HG03521 (cell line): Measurements from ENCODE around the gene DGCR8.

Experiments used
- ATAC-seq: cut with Tn5 transposase; IDR thresholded peaks from one replicate; pipeline ENCODE4 v1.9.1; 2021; ENCODE audit warnings: mild to moderate bottlenecking, moderate library complexity; ENCODE audit not compliant: unreplicated experiment

Gene DGCR8

DNA sequence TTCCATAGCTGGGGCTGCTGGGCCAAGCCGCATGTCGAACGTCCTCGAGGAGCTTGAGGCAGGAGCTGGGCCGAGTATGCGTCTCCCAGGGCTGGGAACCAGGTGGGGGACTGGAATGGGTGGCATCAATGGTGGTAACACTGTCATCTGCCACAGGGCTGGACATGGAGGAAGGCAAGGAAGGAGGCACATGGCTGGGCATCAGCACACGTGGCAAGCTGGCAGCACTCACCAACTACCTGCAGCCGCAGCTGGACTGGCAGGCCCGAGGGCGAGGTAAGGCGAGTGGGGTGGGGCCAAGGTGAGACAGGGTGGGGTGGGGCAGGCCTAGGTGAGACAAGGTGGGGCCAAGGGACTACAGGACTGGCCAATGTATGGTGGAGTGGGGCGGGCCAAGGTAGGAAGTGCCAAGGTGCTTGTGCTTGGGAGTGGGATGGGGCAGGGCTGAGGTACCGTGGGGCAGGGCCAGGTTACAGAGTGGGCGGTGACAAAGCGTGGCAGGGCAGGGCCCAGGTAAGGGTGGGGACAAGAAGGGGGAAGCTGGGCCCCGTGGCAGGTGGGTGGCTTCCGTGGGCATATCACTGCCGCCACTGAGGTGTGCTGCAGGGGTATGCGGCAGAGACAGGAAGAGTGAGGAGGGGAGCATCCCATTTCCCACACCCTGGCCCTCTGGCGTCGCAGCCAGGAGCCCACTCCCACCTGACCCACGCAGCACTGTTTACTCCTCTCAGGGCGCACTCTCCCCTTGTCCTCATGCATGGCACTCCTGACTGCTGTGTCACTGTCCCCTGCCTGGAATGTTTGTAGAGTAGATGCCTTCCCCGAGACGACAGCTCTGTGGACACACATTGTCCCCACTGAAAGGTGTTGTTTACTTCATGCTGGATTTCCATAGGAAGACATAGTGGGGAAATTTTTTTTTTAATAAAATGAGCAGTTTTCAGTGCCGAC lies 27.5 kb upstream of the DGCR8 start:
- ATAC-seq = no peak

DNA sequence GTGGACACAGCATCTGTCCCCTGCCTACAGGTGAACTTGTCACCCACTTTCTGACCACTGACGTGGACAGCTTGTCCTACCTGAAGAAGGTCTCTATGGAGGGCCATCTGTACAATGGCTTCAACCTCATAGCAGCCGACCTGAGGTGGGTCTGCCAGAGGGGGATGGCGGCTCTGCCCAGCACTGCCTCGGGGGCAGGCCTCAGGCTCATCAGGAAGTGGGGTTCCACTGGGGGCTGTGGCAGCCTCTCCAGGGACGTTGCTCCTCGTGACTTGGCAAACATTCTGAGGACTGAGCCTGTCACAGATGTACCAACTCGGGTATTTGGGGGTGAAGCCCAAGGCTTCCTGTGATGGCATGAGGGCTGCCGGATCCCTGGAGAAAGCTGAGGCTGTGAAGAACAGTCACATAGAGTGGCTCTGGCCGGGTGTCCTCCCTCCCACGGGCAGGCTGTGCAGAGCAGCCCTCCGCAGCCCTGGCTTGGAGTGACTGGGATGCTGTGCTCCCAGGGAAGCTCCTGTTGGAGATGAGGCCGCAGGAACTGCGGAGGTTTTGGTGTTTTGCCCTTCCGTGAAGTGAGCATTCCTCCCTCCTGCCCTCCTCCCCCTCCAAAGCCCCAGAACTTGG lies 26.5 kb upstream of the DGCR8 start:
- no peak for ATAC-seq

DNA sequence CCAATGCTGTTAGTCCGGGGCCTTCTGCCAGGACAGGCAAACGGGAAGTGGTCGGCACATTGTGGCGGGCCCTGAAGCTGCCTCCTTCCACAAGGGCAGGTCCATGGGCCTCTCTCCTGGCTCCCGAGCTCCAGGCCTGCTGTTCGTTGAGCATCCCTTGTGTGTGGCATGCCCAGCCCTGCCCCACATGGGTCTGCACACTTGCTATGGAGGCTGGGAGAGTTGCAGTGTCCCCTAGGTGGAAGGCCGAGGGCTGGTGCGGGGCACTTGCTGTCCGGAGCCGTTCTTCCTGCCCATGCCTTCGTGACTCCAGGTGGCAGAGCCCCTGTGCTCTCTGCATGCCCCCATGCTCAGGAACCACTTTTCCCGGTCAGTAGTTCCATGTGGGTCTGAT lies 26.0 kb upstream of the DGCR8 start:
- no peak for ATAC-seq

DNA sequence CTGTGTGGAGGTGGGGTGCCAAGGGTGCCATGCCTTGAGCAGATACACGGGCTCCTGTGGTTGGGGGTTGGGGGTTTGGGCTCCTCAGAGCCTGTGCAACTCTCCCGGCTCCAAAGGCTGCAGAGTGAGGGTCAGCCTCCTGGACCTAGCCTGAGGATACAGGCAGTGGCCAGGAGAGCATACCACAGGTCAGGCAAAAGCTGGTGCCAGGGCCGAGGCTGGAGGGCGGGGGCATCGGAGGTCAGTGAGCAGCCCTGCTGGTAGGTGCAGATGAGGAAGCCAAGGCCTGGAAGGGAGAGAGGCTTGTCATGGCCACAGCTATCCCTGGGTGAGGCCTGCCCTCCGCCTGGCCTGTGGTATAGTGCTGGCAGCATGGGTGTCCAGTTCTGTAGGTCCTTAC lies 25.6 kb upstream of the DGCR8 start:
- ATAC-seq = no peak

DNA sequence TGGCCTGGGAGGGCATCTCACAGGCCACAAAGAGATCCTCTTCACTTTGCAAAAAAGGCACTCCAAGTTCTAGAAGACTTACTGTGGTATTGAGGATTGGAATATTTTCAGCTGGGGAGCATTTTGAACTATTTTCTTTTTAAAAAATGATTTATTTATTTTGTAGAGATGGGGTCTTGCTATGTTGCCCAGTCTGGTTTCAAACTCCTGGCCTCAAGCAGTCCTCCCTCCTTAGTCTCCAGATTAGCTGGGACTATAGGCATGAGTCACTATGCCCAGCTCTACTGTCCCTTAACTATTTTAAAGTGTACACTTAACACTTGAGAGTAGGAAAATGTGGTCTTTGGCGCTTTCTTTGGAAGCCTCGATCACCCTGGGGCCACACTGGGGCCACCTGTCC lies 24.9 kb upstream of the DGCR8 start:
- no peak for ATAC-seq

GRCh38 chr22:20055654-20056053 lies 24.4 kb upstream of the DGCR8 start:
- ATAC-seq = no peak

GRCh38 chr22:20056161-20056560 lies 23.9 kb upstream of the DGCR8 start:
- no peak for ATAC-seq

- ATAC-seq = no peak
Observed at GRCh38 chr22:20056696-20057386, 23.2 kb upstream of the DGCR8 start.

- ATAC-seq = no peak
Observed at GRCh38 chr22:20057596-20058268, 22.3 kb upstream of the DGCR8 start.

DNA sequence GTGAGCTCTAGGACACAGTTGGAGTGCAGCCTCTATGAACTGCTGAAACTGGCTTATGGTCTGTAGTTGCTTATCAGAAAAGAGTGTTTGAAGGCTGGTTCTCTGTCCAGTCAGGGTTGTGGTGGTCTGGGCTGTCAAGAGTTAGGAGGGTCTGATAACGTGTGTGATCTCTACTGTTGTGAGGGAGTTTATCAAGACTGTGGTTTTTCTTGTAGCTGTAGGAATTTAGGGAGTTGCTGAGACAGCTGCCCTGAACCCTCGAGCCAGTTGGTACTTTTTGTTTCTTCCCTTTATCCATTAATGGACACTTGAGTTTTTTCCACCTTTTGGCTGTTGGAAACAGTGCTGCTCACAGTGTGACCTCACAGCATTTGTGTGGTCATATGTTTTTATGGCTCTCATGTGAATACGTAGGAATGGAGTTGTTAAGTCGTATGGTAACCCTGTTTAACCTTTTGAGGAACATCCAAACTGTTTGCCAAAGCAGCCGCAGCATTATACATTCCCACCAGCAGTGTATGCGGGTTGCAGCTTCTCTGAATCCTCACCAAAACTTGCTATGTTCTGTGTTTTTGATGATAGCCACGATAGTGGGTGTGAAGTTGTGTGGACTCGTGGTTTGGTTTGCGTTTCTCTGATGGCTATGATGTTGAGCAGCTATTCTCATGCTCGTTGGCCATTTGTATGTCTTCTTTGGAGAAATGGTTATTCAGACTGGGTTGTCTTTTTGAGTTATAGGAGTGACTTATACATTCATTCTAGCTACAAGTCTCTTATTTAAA lies 20.9 kb upstream of the DGCR8 start:
- no peak for ATAC-seq

DNA sequence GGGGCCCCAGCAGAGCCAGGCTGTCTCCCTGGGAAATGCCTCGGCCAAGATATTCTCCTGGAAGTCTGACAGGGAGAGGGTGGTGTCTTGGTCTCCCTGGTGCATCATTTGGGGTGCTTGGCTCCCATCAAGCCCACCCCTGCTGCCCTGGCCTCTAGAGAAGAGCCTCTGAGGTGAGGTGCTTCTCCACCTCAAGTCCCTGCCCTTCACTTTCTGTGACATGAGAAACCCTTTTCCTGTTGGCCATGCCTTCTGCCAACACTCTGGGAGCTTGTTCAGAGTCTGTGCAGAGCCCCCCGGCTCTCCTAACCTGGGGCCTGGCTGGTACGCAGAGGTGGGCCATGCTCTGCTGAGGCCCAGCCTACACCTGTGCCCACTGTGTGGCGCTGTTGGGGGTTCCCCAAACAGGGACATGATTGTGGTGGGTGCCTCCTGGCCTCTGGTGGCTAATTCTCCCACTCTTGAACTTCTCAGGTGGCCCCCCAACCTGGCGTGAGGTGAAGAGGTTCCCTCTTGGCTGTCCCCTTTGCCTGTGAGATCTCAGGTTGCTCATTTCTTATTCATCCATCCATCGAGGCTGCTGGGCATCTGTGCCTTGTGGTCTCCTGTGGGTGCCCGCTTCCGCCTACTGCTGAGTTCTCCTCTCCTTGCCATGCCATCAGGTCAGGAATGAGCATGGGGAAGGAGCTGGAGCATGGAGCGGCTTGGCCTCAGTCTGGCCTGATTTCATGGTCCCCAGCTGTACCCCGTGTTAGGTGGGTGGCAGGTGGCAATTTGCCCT lies 19.2 kb upstream of the DGCR8 start:
- ATAC-seq = no peak

DNA sequence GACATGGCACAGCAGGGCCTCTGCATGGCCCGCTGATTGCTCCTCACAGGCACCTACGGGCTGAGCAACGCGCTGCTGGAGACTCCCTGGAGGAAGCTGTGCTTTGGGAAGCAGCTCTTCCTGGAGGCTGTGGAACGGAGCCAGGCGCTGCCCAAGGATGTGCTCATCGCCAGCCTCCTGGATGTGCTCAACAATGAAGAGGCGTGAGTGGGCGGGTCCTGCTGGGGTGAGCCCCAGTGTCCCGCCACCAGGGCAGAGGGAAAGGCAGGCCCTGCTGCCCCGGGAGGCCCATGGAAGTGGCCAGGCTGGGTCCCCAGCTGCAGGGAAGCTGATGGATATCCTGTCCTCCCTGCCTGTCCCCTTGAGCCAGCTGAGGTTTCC lies 18.6 kb upstream of the DGCR8 start:
- no peak for ATAC-seq

DNA sequence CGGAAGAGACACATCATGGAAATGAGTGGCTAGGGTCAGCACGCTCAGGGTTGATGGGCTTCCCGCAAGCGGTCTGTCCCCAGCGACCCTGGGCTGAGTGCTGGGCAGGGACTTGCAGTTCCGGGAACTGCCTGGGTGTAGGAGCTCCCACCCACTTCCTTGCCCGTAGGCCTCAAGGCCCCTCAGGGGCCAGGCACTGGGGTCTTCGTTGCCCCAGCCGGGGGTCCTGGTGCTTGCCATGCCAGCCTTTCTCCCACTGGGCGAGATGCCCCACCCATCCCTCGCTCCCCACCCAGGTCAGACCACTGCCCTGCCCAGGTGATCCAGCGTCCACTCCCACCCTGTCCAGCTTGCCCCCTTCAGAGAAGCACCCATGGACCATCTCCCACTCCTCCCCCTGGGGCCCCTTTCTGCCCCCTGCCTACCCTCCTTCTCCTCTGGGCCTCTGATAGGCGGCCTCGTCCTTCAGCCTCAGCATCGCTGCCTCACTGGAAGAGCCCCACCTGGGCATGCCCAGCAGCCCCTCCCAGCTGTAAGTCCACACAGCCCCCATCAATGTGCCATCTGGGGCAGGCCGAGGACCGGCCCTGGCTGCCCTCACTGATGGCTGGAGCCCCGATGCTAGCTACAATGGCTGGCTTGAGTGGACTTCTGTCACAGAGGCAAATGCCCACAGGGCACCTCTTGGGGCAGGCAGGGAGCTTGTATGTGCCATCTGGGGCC lies 17.8 kb upstream of the DGCR8 start:
- no peak for ATAC-seq

GRCh38 chr22:20062766-20063083 lies 17.3 kb upstream of the DGCR8 start:
- ATAC-seq = no peak

DNA sequence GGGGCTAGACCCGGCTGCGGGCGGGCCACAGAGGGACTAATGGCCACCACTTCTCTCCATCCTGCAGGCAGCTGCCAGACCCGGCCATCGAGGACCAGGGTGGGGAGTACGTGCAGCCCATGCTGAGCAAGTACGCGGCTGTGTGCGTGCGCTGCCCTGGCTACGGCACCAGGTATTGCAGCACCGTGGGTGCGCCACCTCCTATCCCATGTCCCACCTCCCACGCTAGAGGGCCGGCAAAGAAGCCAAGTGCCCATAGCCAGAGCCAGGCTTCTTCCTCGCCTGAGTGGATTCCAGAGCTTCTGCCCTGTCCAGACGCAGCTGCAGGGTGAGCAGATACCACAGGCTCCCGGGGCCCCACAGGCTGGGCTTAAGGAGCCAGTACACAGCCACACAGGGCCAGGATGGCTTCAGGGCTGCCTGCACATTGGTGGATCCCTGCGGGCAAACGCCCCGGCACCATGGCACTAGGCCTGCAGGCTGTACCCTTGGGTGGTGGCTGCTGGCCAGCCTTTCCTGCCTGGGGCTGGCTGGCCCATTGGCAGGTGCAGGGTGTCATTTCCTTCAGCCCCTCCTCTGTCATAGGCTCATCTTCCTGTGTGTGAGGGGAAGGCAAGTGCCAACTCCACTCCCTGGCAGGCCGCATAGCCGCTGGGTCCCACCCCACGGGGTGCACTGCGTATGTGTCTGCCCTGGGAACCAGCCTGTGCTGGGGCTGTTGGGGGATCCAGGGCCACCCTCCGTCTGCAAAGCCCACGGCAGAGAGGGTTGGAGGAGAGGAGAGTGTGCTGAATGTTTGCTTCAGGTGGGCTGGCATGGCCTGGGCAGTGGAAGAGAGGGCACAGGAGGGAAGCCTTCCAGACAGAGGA lies 16.5 kb upstream of the DGCR8 start:
- ATAC-seq = no peak

DNA sequence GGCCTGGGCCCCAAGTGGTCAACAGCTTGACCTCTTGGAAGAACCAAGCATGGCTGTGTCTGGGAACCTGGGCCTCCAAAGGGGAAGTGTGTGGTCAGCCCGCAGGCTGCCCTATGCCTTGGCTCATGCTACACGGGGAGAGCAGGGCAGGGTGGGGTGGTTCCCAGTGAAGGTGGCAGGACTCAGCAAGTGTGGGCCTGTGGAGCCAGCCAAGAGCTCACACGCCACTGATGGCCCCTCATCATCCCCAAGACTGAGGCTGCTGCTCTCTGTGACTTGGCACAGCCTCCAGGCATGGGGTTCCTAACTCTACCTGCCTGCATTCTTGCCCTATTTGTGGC lies 15.9 kb upstream of the DGCR8 start:
- ATAC-seq = no peak

DNA sequence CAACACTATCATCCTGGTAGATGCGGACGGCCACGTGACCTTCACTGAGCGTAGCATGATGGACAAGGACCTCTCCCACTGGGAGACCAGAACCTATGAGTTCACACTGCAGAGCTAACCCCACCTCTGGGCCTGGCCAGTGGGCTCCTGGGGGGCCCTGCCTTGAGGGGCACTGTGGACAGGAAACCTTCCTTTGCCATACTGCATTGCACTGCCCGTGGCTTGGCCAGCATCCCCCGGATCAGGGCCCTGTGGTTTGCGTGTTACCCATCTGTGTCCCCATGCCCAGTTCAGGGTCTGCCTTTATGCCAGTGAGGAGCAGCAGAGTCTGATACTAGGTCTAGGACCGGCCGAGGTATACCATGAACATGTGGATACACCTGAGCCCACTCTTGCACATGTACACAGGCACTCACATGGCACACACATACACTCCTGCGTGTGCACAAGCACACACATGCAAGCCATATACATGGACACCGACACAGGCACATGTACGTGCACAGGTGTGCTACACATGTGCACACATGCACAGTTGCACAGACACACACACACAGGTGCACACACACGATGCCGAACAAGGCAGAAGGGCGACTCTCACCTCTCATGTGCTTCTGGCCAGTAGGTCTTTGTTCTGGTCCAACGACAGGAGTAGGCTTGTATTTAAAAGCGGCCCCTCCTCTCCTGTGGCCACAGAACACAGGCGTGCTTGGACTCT lies 15.3 kb upstream of the DGCR8 start:
- ATAC-seq = no peak
